Activated CD8-positive, alpha-beta T cell treated with anti-CD3 and anti-CD28 coated beads, Interleukin-2, amount 10 ng/mL, durations not matched to agents 7 days and 5 days (primary cell): ENCODE data around the gene INKA1. TPM values are rescaled to one million over a fixed set of nuclear protein-coding genes. Genes with fewer than 3 reads are reported as not detected.

Experiments used
- ATAC-seq: fragments of 150-1000 bp; cut with Tn5 transposase; one replicate; pipeline ENCODE4 v1.10.0; 2021; ENCODE audit warnings: moderate library complexity
- CTCF ChIA-PET: fragments of 350-600 bp; sonication (Branson Sonifier 250); formaldehyde crosslinking; loops from one replicate; lab custom pipeline; 2021; ENCODE audit warnings: antibody characterized with exemption; lab: Charles Lee
- POLR2A ChIA-PET: fragments of 350-600 bp; sonication (Branson Sonifier 250); formaldehyde crosslinking; loops from one replicate; lab custom pipeline; 2021; ENCODE audit warnings: antibody characterized with exemption; lab: Charles Lee
- DNase-seq: peaks from one replicate; pipeline ENCODE4 v3.0.0-alpha.2; 2020
- H3K27ac Mint-ChIP-seq: one replicate; pipeline ENCODE4 v1.8.0; 2021; ENCODE audit warnings: mild to moderate bottlenecking, mixed read lengths
- H3K27me3 Mint-ChIP-seq: one replicate; pipeline ENCODE4 v1.8.0; 2021; ENCODE audit warnings: low read depth, mixed read lengths
- H3K36me3 Mint-ChIP-seq: one replicate; pipeline ENCODE4 v1.8.0; 2021; ENCODE audit warnings: low read depth, mixed read lengths
- H3K4me1 Mint-ChIP-seq: one replicate; pipeline ENCODE4 v1.8.0; 2021; ENCODE audit warnings: low read depth, mixed read lengths
- H3K4me3 Mint-ChIP-seq: one replicate; pipeline ENCODE4 v1.8.0; 2021; ENCODE audit warnings: mild to moderate bottlenecking, mixed read lengths
- H3K9me3 Mint-ChIP-seq: one replicate; pipeline ENCODE4 v1.8.0; 2022; ENCODE audit warnings: mixed read lengths; ENCODE audit not compliant: insufficient read depth
- total RNA-seq, 2 experiments: library from RNA; stranded (reverse); gene quantifications; one replicate each; pipeline ENCODE4 v1.2.3, GENCODE V29; 2021

Gene INKA1
- total RNA-seq, 2 experiments from 2014 or later, result 1.3 to 2.2 TPM

DNA sequence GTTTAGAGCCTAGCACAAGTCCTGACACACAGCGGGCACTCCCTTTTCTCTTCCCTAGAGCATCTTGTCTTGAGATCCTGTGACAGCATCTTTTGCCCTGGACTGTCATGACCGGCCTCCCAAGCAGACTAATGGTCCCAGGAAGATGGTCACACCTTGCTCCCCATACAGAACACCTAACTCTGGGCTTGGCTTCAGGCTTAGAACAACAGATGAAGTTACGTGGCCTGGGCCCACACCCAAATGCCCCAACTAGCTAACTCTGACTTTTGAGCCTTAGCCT is 15.9 kb upstream of the INKA1 start:
- peaks cover 31% of the 10 kb centered on the region for H3K4me1 Mint-ChIP-seq
- peaks cover 13% of the 10 kb centered on the region for H3K36me3 Mint-ChIP-seq
- ATAC-seq, result no peak
- peak overlapping the region; percentile 86 for H3K4me3 Mint-ChIP-seq
- H3K27me3 Mint-ChIP-seq, result peaks cover 3% of the 10 kb centered on the region
- peak overlapping the region; percentile 97 for H3K27ac Mint-ChIP-seq
- ChIA-PET CTCF (interaction anchor here (0.6 to 3.8 kb wide), 4 partner anchors 15 to 247 kb away, joined by 3 to 38 read pairs (median 10); partner anchors contain the start of genes AMIGO3 and INKA1), POLR2A (interaction anchor here (1.0 to 2.7 kb wide), 2 partner anchors 18 to 52 kb away, joined by 4 to 23 read pairs; partner anchors contain the start of gene INKA1)
- DNase-seq, result no peak
- H3K9me3 Mint-ChIP-seq, result no peaks in the 10 kb centered on the region

GRCh38 chr3:49787536-49787935 is 15.5 kb upstream of the INKA1 start:
- DNase-seq (no peak), ATAC-seq (no peak)
- CTCF ChIA-PET, result interaction anchor here (0.6 to 3.8 kb wide), 4 partner anchors 15 to 247 kb away, joined by 3 to 38 read pairs (median 10); partner anchors contain the start of genes AMIGO3 and INKA1
- Mint-ChIP-seq H3K4me1 (peaks cover 31% of the 10 kb centered on the region), H3K27me3 (peaks cover 3% of the 10 kb centered on the region), H3K4me3 (no peak overlapping the region), H3K9me3 (no peaks in the 10 kb centered on the region), H3K36me3 (peaks cover 11% of the 10 kb centered on the region), H3K27ac (no peak overlapping the region)
- POLR2A ChIA-PET, result interaction anchor here (1.0 to 2.7 kb wide), 2 partner anchors 17 to 52 kb away, joined by 4 to 23 read pairs; partner anchors contain the start of gene INKA1

DNA sequence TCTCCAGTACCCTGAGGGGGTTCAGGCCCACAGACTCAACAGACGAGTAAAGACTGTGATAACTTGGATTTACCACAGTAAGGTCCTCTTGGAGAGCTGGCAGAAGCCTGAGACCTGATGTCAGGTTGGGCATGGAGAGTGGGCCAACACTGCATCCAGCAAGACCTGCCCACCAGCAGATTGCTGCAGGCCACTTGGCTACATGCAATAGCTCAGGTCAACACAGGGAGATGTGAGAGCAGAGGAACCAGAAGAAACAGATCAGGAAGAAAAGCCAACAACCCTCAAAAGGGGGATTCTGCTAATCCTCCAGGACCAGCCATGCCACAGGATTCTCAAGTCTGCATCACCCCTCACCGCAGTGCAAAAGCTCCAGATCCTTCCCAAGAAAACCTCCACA is 15.0 kb upstream of the INKA1 start:
- DNase-seq, result no peak
- no peak overlapping the region for H3K4me3 Mint-ChIP-seq
- ChIA-PET CTCF (interaction anchor here (3.4 to 3.8 kb wide), 2 partner anchors 14 to 52 kb away, joined by 14 to 38 read pairs; partner anchors contain the start of gene INKA1), POLR2A (no interaction called here)
- peaks cover 11% of the 10 kb centered on the region for H3K36me3 Mint-ChIP-seq
- ATAC-seq, result no peak
- peaks cover 31% of the 10 kb centered on the region for H3K4me1 Mint-ChIP-seq
- H3K27me3 Mint-ChIP-seq, result peaks cover 3% of the 10 kb centered on the region
- H3K27ac Mint-ChIP-seq, result no peak overlapping the region
- H3K9me3 Mint-ChIP-seq, result no peaks in the 10 kb centered on the region

DNA sequence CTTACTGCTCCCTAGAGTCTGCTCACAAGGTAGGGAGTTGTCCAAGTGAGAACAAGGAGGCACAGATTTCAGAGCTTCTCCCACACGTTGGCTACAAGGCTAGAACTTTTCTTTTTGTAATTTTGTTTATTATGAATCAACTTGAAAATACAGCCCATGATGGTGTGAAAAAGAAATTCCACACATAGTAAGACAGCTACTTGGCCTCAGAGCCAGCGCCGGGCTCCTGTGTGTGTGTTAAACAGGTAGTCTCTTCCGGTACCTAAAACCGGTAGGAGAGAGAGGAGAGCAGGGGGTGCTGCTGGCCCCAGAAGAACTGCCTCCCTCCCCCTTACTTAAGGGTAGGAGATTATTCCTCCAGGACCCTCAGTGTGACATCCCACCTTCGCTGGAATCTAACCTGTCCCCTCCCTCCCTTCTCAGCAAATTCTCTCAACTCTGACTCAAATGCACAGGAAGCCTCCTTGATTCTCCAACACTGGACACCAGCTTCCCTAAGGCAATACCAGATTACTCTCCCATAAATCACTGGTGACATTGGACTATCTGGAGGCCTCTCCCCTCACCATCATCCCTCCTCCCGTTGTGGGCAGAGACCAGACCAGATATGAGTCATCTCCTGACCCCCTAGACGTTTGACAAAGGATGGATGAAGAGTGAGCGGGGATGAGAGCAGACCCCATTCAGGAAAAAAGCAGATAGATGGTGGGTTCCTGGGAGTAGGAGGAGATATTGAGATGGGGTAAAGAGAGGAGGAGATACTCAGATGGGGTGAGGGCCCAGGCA is 12.2 kb upstream of the INKA1 start:
- Mint-ChIP-seq H3K9me3 (no peaks in the 10 kb centered on the region), H3K4me1 (peaks cover 18% of the 10 kb centered on the region), H3K27ac (no peak overlapping the region), H3K4me3 (no peak overlapping the region), H3K27me3 (peaks cover 3% of the 10 kb centered on the region), H3K36me3 (no peaks in the 10 kb centered on the region)
- CTCF ChIA-PET, result interaction anchor here (2.3 kb wide), 1 partner anchor 11 kb away, joined by 7 read pairs; no protein-coding TSS in a partner anchor
- DNase-seq (no peak), ATAC-seq (no peak)
- POLR2A ChIA-PET, result no interaction called here

DNA sequence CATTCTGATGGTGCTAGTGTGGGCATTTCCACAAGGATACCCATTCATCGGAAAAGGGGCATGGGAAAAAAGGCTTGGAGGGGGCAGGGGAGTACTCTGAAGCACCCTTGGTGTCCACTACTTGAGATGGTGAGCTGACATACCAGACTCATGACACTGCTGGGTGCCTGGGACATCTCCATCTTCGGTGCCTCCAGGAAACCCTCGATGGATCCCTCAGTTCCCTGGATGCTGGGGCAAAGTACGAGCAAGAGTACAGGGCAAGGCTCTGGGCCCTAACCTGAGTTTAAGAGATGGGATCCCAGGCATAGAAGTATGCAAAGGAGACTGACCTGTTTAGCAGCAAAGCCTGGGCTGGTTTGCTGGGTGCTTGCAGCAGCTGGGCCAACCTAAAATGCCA is 11.5 kb upstream of the INKA1 start:
- H3K27ac Mint-ChIP-seq, result no peak overlapping the region
- ChIA-PET CTCF (interaction anchor here (2.3 kb wide), 1 partner anchor 10 kb away, joined by 7 read pairs; no protein-coding TSS in a partner anchor), POLR2A (no interaction called here)
- no peaks in the 10 kb centered on the region for H3K36me3 Mint-ChIP-seq
- H3K27me3 Mint-ChIP-seq, result peaks cover 3% of the 10 kb centered on the region
- ATAC-seq (no peak), DNase-seq (no peak)
- no peak overlapping the region for H3K4me3 Mint-ChIP-seq
- peaks cover 16% of the 10 kb centered on the region for H3K4me1 Mint-ChIP-seq
- no peaks in the 10 kb centered on the region for H3K9me3 Mint-ChIP-seq

DNA sequence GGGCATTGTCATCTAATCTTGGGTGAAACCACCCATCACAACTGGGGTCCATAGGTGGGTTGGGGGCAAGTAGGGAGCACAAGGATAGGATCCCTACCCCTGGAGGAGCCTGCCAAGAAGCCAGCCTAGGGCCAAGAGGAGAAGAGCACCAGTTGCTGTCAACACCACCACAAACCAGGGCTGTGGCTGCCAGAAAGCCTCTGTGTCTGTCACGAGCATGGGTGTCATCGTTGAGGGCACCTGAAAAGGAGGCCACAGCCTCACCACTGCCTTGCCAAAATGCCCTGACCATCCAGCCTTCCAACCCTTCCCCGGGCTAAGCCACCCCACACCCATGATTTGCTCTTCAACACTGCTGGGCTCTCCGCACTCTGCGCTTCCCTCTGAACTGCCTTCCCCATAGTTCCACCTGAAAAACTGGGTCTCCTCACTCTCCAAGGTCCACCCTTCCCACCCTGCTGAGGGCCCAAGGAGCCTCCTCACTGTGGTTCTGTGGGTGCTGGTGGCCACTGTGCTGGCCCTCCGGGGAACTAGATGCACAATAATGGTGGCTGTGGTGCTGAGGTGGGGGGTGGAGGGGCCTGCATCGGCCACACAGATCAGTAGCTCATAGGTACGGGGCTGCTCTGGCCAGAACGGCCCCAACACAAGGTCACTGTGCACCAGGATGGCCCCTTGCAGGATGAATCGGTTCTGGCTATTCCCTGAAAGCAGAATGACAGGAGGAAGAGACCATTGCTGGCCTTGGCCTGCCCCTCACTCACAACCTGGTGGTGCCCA is 10.5 kb upstream of the INKA1 start:
- Mint-ChIP-seq H3K4me1 (peaks cover 8% of the 10 kb centered on the region), H3K27me3 (peaks cover 3% of the 10 kb centered on the region), H3K4me3 (no peak overlapping the region), H3K9me3 (no peaks in the 10 kb centered on the region), H3K27ac (no peak overlapping the region), H3K36me3 (no peaks in the 10 kb centered on the region)
- ChIA-PET CTCF (no interaction called here), POLR2A (interaction anchor here (0.5 kb wide), 1 partner anchor 11 kb away, joined by 5 read pairs; no protein-coding TSS in a partner anchor)
- ATAC-seq (no peak), DNase-seq (no peak)

DNA sequence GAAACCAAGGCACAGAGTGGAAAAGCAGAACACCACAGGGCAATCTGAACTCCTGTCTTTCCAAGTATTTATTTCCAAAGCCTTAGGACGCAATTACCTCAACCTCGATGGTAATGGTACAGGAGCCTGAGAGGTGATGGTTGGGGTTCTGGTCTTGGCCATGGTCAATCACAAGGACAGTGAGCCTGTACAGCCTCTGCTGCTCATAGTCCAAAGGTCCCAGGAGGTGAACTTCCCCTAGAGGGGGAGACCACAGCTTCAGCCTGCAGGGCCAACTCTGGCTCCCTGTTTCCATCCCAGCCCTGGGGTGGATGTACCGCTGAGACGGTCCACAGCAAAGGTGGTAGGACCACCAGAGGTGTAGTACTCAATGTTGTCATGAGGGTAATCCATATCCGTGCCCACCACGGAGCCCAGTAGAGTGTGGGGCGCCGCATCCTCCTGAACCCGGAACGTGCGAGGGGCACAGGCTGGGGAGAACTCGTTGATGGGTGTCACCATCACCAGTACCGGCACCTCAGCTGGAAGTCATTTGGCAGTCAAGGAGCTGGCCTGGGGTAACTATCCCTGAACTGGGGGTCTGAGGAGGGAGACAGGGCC is 9.5 kb upstream of the INKA1 start:
- DNase-seq (no peak), ATAC-seq (no peak)
- ChIA-PET CTCF (no interaction called here), POLR2A (no interaction called here)
- H3K27me3 Mint-ChIP-seq, result peaks cover 3% of the 10 kb centered on the region
- no peak overlapping the region for H3K27ac Mint-ChIP-seq
- no peak overlapping the region for H3K4me3 Mint-ChIP-seq
- H3K4me1 Mint-ChIP-seq, result peaks cover 8% of the 10 kb centered on the region
- H3K36me3 Mint-ChIP-seq, result no peaks in the 10 kb centered on the region
- no peaks in the 10 kb centered on the region for H3K9me3 Mint-ChIP-seq

DNA sequence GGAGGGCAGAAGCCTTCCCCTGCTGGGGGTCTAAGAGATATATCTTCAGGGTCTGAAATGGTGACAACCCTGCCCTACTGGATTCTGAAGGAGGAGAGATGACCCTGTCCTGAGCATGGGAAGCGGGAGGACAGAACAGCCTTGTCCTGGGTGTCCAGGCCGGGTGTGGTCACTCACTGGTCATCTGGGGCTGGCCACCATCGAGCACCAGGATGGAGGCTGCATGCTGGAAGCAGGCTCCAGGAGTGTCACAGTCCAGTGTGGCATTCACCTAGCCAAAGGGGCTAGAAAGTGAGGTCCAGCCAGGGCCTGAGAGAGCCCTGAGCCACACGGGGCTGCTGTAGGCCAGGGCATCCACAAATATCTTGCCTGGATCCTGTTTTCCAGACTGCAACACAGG is 8.6 kb upstream of the INKA1 start:
- Mint-ChIP-seq H3K27ac (no peak overlapping the region), H3K4me1 (peaks cover 8% of the 10 kb centered on the region), H3K36me3 (no peaks in the 10 kb centered on the region), H3K27me3 (peaks cover 3% of the 10 kb centered on the region), H3K9me3 (no peaks in the 10 kb centered on the region), H3K4me3 (no peak overlapping the region)
- ChIA-PET POLR2A (no interaction called here), CTCF (no interaction called here)
- no peak for DNase-seq
- ATAC-seq, result no peak

DNA sequence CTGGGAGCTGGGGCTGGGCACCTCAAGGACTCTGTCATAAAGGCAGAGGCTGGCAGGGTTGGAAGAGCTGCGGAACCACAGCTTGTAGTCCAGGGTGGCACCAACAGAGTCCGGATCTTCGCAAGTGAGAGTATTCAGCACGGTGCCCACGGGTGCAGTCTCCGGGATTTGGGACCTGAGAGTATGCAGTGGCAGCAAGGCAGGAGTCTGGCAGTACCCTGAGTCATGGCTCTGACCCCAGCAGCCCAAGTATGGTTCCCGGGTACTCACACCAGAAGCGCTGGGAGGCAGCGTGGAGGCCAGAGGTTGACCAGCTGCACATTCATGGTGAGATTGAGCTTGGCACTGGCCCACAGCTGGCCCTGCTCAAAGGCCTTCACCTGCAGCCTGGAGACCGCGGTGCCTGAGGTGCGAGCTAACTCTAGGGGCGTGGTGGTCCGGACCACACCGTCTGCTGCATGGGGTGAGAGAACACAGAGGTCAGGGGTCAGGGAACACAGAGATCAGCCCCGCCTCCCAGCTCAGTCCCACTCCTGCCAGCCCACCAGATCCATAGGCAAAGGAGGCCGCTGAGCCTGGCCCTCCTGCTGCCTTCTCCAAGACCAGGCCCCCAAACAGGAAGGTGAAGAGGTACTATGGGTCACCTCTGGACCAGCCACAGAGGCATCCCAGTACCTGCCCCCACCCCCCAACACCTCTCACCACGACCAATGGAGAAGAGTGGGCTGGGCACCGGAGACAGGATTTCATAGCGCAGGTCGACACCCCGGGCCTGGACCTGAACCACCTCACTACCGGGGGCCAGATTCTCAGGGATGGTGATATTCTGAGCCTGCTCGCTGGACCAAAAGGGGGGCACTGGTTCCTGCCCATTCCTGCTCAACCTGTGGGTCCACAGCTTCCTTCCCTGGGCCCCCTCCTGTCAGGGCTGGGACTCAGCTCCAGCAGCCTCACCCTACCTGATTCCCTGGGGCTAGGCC is 7.8 kb upstream of the INKA1 start:
- ChIA-PET POLR2A (no interaction called here), CTCF (interaction anchor here (1.0 kb wide), 1 partner anchor 44 kb away, joined by 3 read pairs; no protein-coding TSS in a partner anchor)
- Mint-ChIP-seq H3K9me3 (no peaks in the 10 kb centered on the region), H3K36me3 (no peaks in the 10 kb centered on the region), H3K4me3 (no peak overlapping the region), H3K27me3 (peaks cover 5% of the 10 kb centered on the region), H3K27ac (no peak overlapping the region), H3K4me1 (peaks cover 2% of the 10 kb centered on the region)
- ATAC-seq (no peak), DNase-seq (no peak)

GRCh38 chr3:49799105-49799504 is 4.0 kb upstream of the INKA1 start:
- ATAC-seq, result no peak
- Mint-ChIP-seq H3K4me3 (no peak overlapping the region), H3K27me3 (peaks cover 16% of the 10 kb centered on the region), H3K27ac (no peak overlapping the region), H3K9me3 (no peaks in the 10 kb centered on the region), H3K4me1 (peaks cover 10% of the 10 kb centered on the region), H3K36me3 (no peaks in the 10 kb centered on the region)
- POLR2A ChIA-PET, result interaction anchor here (1.2 kb wide), 1 partner anchor 13 kb away, joined by 5 read pairs; the partner anchor contains the start of gene IP6K1
- CTCF ChIA-PET, result interaction anchor here (0.8 to 16.3 kb wide), 3 partner anchors 15 to 106 kb away, joined by 3 to 305 read pairs (median 3); partner anchors contain the start of gene UBA7
- no peak for DNase-seq
